Ishikawa (cell line): ENCODE measurements around the gene SH3RF3.

Experiments used
- CREB1 ChIP-seq: IDR thresholded peaks from 2 replicates; pipeline ENCODE4 v1.6.1; 2012; ENCODE audit warnings: low read depth
- EGR1 ChIP-seq: IDR thresholded peaks from 2 replicates; pipeline ENCODE4 v1.6.1; 2012
- EP300 ChIP-seq: IDR thresholded peaks from 2 replicates; pipeline ENCODE4 v1.6.1; 2012; ENCODE audit warnings: borderline replicate concordance
- NFIC ChIP-seq: IDR thresholded peaks from 2 replicates; pipeline ENCODE4 v1.6.1; 2012
- RAD21 ChIP-seq: IDR thresholded peaks from 2 replicates; pipeline ENCODE4 v1.6.1; 2012; ENCODE audit warnings: low read depth
- TCF12 ChIP-seq: IDR thresholded peaks from 2 replicates; pipeline ENCODE4 v1.6.1; 2012; ENCODE audit warnings: low read depth
- YY1 ChIP-seq: IDR thresholded peaks from 2 replicates; pipeline ENCODE4 v1.6.1; 2012; ENCODE audit warnings: low read depth
- TF ChIP-seq, protein P1 (sequence below): IDR thresholded peaks from 2 replicates; pipeline ENCODE4 v1.6.1; 2012
- TF ChIP-seq, protein P2 (sequence below): IDR thresholded peaks from 2 replicates; pipeline ENCODE4 v1.6.1; 2012; ENCODE audit warnings: low read depth, mild to moderate bottlenecking

DNA sequence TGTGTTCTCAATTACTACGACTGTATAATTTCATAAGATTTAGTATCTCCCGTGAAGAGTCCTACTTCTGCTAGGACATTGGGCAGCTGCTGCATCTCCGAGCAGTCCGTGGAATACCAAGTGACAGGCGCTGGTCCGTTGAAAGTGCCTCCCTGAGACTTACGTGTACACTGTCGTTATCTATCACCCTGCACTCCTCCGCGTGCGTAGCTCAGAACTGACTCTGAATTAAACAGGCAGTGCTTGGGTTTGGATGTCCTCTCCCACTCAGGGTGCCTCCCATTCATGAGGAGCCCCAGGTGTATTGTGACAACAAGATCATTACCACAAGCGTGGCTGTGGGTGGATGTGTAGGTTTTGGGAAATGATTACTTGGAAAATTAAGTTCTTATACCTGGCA is 148.4 kb downstream of the SH3RF3 start:
- no peak for TF ChIP-seq NFIC
- TF ChIP-seq EP300 = no peak
- TF ChIP-seq, protein P1, sequence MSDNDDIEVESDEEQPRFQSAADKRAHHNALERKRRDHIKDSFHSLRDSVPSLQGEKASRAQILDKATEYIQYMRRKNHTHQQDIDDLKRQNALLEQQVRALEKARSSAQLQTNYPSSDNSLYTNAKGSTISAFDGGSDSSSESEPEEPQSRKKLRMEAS = no peak
- TF ChIP-seq, protein P2, sequence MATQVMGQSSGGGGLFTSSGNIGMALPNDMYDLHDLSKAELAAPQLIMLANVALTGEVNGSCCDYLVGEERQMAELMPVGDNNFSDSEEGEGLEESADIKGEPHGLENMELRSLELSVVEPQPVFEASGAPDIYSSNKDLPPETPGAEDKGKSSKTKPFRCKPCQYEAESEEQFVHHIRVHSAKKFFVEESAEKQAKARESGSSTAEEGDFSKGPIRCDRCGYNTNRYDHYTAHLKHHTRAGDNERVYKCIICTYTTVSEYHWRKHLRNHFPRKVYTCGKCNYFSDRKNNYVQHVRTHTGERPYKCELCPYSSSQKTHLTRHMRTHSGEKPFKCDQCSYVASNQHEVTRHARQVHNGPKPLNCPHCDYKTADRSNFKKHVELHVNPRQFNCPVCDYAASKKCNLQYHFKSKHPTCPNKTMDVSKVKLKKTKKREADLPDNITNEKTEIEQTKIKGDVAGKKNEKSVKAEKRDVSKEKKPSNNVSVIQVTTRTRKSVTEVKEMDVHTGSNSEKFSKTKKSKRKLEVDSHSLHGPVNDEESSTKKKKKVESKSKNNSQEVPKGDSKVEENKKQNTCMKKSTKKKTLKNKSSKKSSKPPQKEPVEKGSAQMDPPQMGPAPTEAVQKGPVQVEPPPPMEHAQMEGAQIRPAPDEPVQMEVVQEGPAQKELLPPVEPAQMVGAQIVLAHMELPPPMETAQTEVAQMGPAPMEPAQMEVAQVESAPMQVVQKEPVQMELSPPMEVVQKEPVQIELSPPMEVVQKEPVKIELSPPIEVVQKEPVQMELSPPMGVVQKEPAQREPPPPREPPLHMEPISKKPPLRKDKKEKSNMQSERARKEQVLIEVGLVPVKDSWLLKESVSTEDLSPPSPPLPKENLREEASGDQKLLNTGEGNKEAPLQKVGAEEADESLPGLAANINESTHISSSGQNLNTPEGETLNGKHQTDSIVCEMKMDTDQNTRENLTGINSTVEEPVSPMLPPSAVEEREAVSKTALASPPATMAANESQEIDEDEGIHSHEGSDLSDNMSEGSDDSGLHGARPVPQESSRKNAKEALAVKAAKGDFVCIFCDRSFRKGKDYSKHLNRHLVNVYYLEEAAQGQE = no peak
- no peak for TF ChIP-seq YY1
- no peak for TF ChIP-seq RAD21
- TF ChIP-seq TCF12 = no peak
- no peak for TF ChIP-seq CREB1
- no peak for TF ChIP-seq EGR1
